Left renal cortex interstitium (tissue), 4 donors: Measurements from ENCODE around the gene OR2A7. TPM values are rescaled to one million over a fixed set of nuclear protein-coding genes. Genes with fewer than 3 reads are reported as not detected.
"Not testable (repeated sequence)": the region's sequence is repeated elsewhere in the genome, so short reads cannot be mapped to it uniquely, and the experiment has no call there.

Experiments used
- DNase-seq, 4 donors: peaks; one replicate each; pipeline ENCODE4 v3.0.0-alpha.2; 2013; ENCODE audit warnings: low read depth in 4 of 4, low spot score in 2 of 4, missing footprints in 1 of 4
- polyA plus RNA-seq, 4 donors: library from polyadenylated mRNA; unstranded; fragments of 120-200 nt; gene quantifications; one replicate each; pipeline ENCODE4 v1.2.1, GENCODE V29; 2013; ENCODE audit not compliant: insufficient read length in 4 of 4

Gene OR2A7
- polyA plus RNA-seq, 4 donors: 4.3 to 27.2 (median 11.3) TPM

DNA sequence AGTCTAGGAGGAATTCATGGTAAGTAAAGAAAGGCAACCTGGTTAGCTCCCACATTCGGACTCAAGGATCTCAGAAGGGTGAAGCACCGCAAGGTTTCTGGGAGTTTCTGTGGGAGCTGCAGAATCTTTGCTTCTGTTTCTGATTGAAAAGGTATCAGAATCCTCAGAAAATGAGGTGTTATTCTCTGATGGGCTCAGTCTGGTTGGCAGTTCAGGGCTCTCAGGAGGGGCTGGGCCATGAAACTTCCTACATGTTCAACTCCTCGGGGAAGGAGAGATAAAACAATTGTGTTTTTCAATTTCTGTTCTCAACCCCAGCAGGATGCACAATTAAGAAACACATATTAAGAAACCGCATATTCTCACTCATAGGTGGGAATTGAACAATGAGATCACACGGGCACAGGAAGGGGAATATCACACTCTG is 9.1 kb downstream of the OR2A7 start:
- no peak for DNase-seq

DNA sequence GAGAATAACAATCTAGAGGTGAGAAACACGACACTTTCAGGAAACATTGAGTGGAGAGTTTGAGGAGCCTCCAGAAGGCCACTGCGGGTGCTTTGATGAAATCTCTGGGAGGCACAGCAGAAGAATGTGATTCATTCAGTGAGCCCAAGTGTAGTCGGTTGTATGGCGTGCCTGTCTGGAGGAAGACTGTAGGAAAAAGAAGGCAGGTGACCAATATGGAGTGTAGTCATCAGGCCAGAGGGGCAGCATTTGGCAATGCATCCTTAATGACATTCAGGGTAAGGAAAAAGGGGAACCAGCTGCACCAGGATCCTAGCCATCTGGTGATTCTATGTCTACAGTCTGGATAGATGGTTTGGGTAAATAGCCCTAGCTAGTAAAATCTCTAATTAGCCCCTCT is 12.3 kb downstream of the OR2A7 start:
- DNase-seq: not testable (repeated sequence)

DNA sequence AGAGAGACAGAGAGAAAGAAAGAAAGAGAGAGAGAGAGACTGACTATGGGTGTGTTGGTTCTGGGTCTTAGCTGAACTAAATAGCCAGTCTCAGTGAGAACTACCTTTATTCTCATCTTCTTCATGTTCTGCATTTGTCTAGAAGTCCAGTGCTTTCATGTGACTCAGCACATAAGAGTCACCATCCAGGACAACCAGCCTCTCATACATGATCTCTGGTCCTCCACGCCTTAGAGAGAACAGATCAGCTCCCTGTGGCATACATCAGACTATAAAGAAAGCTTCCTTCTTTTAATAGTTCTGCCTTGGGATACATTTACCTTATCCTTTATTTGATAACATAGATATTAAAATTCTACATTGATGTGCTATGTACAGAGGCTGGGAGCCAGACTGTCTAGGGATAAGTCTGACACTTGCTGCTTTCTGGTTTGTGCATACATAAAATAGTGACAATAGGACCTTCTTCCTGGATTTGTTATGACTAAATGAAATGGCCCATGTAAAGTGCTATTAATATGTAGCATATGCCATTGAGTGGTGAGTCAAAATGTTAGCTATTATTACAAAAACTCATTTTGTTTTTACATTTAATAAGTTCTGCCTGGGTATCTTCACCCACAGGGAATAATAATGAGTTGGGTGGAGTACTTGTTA is 16.8 kb downstream of the OR2A7 start:
- DNase-seq: not testable (repeated sequence)

DNA sequence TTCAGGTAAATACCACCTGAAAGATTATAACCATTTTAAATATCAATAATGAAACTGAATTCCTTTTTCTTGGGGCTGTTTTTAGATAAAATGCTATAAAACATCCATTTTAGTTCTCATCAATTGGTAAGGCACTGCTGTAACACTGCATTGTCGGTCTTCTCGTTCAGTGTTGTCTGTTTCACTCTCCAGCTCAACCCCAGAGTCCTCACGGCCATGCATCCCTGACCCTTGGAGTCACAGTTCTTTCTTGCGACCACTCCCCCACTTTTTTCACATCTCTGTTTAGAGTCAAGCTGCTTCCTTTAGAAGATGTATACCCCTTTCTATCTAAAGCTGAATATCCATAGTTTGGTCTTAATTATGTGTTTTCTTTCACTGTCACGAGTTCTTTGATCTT is 17.6 kb downstream of the OR2A7 start:
- not testable (repeated sequence) for DNase-seq

DNA sequence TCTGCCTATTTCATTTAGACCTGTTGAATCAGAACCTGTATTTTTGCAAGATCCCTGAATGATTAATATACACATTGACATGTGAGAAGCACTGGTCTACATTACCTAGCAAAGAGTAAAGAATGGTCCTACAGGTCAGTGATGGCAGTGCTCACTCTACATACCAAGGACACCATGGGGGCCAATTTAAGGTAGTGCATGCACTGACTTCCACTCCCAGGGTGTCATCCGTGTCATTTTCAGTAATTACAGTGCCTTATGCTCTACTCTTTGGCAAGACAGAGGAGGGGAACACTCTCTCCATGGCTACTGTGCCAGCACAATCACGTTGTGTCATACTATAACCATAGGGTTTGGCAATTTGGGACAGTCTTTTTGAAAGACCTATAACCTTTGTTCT is 19.2 kb downstream of the OR2A7 start:
- DNase-seq: not testable (repeated sequence)

DNA sequence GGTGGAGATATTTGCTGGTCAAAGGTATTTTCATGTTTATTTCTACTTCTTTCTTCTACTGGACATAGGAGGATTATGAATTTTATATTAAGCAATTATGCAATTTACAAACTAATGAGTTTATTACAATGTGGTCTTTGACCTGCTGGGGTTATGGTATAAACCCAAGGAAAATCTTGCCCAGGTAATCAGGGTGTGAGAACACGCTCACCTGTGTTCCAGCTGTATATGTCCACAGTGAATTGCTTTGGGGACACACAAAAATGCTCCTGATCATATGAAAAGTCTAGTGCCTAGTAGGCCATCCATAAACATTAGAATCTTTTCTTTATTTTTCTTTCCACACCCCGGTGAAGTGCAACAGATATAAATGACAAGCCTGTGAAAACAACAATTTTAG is 25.2 kb downstream of the OR2A7 start, which contains the start of gene OR2A42:
TSS of gene OR2A42 (minus strand) at position 241 of the 400 bp plus-strand sequence. CDS start 6,762 bp downstream, outside the sequence.
- DNase-seq: not testable (repeated sequence)

DNA sequence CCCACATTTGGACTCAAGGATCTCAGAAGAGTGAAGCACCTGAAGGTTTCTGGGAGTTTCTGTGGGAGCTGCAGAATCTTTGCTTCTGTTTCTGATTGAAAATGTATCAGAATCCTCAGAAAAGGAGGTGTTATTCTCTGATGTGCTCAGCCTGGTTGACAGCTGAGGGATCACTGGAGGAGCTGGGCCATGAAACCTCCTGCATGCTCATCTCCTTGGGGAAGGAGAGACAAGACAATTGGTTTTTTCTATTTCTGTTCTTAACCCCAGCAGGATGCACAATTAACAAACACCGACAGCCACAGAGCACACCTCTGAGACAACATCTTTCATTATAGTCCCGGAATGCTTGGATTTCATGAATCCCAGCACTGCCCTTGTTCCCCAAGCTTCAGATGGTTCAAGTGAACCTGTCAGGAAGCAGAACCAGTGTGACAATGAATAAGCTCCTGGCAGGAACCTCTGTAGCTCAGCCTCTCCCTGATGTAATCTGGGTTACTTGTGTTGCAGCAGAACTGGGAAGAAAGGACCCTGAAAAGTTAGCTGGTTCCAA is 26.0 kb downstream of the OR2A7 start:
- DNase-seq: not testable (repeated sequence)

DNA sequence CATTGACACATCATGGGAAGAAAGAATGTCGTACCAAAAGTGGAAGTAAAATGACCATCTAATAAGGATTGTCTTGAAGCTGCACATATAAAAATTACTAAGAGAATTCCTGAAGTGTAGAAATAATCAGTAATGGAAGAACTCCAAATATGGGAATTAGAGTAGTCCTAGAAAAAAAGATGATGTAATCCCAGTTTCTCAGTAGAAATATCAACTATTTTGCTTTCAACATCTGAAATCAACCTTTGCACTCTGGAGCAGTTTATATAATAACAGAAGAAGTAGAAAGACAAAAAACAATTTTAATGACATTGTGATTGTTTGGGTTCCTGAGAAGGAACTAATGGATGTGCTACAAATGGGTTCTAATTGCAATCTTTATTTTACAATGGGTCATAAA is 31.6 kb downstream of the OR2A7 start:
- not testable (repeated sequence) for DNase-seq

DNA sequence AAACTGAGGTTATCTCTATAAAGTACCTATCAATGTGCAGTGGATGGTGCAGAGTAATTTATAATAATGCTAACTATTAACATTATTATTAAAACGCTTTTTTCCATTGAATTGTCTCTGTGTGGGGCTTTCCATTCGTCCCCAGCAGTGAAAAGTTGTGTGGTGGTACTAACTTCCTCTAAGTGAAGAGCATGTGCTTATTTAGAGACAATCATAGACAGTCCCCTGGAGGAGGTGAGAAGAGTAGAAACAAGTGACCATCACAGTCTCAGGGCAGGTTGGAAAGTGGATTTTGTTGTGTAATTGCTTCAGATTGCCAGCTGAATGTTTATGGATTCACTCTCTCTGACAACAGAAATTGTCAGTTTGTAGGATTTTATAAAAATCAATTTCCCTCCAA is 33.6 kb downstream of the OR2A7 start:
- not testable (repeated sequence) for DNase-seq

DNA sequence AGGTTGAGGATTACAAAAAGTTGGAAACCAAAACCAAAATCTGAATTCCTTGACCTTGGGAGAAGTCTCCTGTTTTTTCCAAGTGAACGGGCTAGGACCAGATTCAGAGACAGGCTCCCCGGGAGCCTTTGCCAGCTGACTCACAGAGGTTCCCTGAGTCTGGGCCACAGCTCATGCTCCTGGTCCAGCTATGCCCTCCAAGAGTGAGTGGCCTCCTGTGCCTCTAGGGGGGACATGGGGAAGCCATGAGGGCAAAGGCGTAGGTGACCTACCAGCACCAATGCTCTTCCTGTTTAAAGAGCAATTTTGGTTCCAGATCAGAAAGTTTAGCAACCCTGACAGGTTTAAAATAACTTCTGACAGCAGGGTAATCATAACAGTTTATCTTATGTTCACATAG is 35.8 kb downstream of the OR2A7 start:
- not testable (repeated sequence) for DNase-seq

DNA sequence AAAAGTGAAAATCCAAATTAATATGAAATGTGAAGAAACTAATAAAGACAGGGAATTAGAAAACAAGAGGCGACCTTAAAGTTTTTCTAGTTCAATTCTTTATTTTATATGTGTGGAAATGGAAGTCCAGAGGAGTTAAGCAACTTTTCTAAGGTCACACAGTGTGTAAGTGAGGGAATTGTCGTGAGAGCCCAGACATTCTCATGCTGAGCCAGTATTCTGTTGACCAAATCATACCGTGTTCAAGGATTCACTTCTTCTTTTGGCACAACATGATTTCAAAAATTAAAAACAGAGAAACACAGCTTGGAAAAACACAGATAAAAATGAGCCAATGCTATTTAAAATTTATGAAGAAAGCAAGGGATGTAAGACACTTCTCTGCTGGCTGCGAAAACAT is 37.7 kb downstream of the OR2A7 start:
- not testable (repeated sequence) for DNase-seq

DNA sequence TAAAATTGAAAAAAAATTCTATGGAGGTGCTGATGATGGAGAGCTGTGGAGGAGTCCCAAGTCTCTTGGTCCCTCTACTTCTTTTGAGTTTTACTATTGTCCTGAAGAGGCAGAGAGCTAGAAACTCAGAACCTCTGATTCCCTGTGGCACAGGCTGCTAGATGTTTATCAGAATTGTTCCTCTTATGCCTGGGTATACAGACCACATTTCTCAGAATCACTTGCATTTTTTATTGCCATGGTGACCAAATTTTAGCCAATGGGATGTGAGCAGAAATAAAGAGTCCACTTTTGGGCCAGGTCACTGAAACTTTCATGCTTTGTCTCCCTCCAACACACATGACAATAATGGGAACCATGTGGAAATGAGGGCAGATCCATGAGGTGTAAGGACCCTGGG is 40.9 kb downstream of the OR2A7 start:
- not testable (repeated sequence) for DNase-seq

DNA sequence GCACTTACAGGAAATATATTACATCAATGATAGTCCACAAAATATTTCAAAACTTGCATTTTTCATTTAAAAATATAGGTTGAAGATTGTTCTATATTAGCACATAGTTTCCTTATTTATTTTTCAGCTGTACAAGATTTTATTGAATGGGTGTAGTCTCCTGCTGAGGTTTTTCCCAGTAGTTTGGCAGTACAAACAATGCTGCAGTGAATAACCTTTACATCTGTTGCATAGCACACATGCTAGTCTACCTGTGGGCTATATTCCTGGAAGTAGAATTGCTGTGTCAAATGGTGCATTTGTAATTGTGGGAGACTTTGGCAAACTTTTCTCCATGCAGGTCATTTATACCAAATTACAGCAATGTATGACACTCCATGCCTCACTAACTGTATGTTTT is 44.1 kb downstream of the OR2A7 start:
- DNase-seq: not testable (repeated sequence)

DNA sequence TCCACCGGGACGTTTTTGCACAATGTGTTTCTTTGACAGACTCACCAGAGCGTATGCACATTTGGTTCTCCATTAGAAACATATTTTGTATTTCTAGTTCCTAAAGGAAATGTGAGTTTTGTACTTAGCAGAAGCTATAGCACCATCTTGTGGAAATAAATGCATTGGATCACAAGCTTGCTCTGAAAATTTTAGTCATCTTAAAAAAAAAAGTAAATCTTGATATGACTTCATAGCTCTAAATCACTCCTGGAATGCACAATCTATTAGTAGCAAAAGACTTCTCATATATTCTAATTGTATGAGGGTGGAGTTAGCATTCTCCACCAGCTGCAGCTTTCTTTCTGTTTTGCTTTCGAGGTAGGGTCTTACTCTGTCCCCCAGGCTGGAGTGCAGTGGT is 45.4 kb downstream of the OR2A7 start:
- not testable (repeated sequence) for DNase-seq

DNA sequence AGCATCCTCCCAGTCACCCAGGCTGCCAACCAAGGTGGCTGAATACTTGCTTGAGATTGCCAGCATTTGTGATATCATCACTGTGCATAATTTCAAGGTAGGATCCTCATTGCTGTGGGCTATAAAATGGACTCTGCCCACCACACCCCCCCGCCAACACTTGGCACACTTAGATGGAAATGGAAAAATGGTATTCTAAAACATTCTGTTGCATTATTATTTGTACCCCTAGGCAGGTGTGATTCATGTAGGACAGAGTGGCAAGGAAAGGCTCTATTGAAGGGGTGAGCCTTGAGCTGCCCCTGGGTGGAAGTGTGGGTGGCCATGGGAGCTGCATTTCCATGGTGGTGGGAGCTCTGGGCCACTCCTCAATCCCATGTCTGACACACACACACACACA is 46.0 kb downstream of the OR2A7 start:
- not testable (repeated sequence) for DNase-seq

DNA sequence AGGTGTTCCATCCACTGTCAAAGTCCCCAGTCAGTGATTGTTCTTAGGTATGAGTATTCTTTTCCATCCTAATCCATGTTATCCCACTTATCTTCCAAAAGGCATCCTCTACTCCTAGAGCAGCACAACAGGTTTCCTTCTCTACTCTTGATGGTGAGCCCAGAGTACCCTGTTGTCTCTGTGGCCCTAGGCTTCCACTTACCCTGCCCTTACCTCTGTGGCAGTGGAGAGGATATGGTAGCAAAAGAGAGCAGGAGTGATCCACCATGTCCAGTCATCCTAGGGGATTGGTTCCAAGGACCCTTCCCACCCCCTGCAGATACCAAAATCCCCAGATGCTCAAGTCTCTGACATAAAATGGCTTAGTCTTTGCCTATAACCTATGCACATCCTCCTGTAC is 47.4 kb downstream of the OR2A7 start:
- not testable (repeated sequence) for DNase-seq

Other genes with a start within 250 kb of the OR2A7 start
- gene OR2A5, start 215.8 kb downstream of the OR2A7 start, polyA plus RNA-seq: under 1 TPM in 2 of 4 donors, not detected in 2; 0.02 to 0.35 TPM
- under 1 TPM in 1 of 4 donors, not detected in 3; 0.13 TPM for gene OR2A25, start 195.0 kb downstream of the OR2A7 start, polyA plus RNA-seq
- under 1 TPM in 2 of 4 donors, not detected in 2; 0.03 to 0.08 TPM for gene OR2A12, start 178.5 kb downstream of the OR2A7 start, polyA plus RNA-seq
- under 1 TPM in 1 of 4 donors, not detected in 3; 0.09 TPM for gene OR2A2, start 155.2 kb downstream of the OR2A7 start, polyA plus RNA-seq
- under 1 TPM in 1 of 4 donors, not detected in 3; 0.05 TPM for gene OR2A14, start 141.6 kb downstream of the OR2A7 start, polyA plus RNA-seq
- 10 to 100 TPM in 1 of 4 donors, 1 to 10 TPM in 3; 3.5 to 20.1 (median 5.7) TPM for gene CTAGE4, start 81.3 kb downstream of the OR2A7 start, polyA plus RNA-seq
- gene ARHGEF35, start 69.0 kb downstream of the OR2A7 start, polyA plus RNA-seq: 10 to 100 TPM; 18.7 to 27.6 (median 22.4) TPM
- 1 to 10 TPM in 2 of 4 donors, under 1 TPM in 2; 0.43 to 4.1 (median 2.0) TPM for gene OR2A42, start 25.2 kb downstream of the OR2A7 start, polyA plus RNA-seq
- gene CTAGE8, start 4.5 kb upstream of the OR2A7 start, polyA plus RNA-seq: 1 to 10 TPM; 4.0 to 8.9 (median 5.3) TPM
- gene OR2A1, start 47.6 kb upstream of the OR2A7 start, polyA plus RNA-seq: 1 to 10 TPM in 3 of 4 donors, under 1 TPM in 1; 0.68 to 1.9 (median 1.1) TPM
- gene ARHGEF5, start 90.6 kb upstream of the OR2A7 start, polyA plus RNA-seq: 10 to 100 TPM; 20.8 to 38.0 (median 25.7) TPM
- not detected for gene NOBOX, start 138.9 kb upstream of the OR2A7 start, polyA plus RNA-seq